NCI-H748 (cell line): Measurements from ENCODE around the gene B9D1.

ENCODE experiments used
- DNase-seq: peaks from one replicate; lab custom pipeline; 2025; ENCODE audit not compliant: unreplicated experiment; lab: John Stamatoyannopoulos, UW

B9D1 gene

DNA sequence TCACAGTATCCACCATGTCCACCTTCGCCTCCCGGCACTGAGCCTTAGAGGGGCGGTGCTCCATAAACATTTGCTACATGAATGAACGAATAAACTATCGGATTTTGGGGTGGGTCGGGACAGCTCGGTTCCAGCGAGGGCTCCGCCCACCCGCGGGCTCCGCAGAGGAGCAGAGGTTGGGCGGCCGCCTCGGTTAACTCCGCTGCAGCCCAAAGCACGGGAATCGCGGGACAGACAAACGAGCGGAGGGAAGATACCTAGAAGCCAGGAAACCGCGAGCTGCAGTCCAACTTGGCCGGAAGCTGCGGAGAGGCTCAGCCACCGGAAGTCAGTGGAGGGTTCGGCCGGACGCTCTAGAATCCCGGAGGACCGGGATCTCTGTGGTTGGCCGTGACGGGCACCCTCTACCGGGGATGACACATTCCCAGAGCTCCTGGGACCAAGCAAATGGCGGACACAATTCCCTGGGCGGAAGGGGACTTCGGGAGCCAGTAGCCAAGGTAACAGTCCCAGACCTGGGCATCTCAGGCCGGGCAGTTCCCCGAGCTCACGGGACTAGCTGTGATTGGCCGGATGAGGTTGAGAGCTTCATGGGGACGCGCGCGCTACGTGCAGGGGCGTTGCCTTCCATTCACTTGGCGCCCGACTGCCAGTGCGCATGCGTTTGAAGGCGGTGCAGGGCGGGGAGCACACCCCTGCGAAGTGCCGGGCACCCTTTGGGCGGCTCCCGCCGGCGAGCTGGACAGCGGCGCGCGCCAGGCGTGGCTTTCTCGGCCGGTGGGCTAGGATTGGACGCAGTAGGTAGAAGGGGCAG, 15.3 kb upstream of the B9D1 start:
- DNase-seq, result peak; percentile 100

DNA sequence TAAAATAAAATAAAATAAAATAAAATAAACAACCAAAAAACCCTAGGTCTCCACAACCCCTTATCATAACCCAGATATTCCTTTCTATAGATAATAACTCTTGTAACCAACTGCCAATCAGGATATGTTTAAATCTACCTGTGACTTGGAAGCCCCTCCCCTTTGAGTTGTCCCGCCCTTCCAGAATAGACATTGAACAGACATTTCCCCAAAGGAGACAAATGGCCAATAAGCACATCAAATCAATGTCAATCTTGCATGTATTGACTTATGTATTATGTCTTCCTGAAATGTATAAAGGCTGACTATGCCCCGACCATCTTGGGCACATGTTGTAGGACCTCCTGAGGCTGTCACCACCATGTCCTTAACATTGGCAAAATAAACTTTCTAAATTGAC, 14.3 kb upstream of the B9D1 start:
- DNase-seq, result peak; percentile 82

DNA sequence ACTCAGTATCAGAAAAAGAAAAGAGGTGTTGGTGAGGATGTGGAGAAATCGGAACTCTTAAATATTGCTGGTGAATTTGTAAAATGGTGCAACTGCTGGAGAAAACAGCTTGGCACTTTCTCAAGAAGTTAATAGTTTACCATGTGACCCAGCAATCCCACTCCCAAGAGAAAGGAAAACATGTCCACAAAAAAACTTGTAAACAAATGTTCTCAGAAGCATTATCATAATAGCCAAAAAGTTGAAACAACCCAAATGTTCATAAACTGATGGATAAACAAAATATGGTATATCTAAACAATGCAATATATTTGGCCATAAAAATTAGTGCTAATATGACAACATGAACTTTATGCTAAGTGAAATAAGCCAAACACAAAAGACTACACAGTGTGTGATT, 13.2 kb upstream of the B9D1 start:
- DNase-seq, result no peak

DNA sequence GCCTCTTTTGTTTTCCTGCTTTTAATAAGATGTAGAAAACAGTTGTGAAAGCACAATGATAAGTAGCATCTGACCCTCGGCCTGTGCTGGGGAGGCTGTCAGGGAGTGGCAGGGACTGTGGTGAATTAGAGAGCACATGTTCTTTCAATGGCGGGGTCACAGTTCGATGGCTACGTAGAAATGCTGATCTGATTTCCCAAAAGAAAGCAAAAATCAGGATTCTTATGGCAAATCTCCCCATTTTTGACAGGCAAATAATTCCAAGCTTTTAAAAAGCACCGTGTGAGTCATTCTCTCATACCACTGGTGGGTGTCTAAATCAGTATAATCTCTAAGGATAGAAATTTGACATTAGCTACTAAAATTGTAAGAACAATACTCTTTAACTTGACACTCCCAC, 11.6 kb upstream of the B9D1 start:
- no peak for DNase-seq

DNA sequence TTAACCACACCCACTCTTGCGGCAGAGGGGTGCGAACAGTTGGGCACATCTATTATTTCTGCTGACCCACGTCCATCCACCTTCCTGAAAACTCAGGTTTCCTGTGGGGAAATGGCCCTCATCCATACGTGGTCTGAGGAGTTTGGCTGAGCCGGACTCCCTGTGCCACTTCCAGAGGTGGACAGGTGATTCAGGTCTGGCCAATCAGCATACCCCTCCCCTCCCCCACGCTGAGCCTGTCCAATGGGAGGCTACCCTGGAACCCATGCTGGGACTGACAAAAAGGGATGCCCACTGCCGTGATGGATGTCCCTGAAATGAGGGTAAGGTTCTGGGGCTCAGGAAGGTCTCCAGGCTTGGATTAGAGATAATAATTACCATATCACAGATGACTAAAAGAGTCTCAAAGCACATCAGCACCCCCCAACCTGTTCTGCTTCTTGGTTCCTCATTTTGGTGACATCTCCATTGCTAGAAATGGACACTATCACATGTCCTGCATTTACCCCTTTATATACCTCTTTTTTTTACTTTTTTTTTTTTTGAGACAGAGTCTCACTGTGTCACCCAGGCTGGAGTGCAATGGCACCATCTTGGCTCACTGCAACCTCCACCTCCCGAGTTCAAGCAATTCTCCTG, 10.5 kb upstream of the B9D1 start:
- no peak for DNase-seq

DNA sequence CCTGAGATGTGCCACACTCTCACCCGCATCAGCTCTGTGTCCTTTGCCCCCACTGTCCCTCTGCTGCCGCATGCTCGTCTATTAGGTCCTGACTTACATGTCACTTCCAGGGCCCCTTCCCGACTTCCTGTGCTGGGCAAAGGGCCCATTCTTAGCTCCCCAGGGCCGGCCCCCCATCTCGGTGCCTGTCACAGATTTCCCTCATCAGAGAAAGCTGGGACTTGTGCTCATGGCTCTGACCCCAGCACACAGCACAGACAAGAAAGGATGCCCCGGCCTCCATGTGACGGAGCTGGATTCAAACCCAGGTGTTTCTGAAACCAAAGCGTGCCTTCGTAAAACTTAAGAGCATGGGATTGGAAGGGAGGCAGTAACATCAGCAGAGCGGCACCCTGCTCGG, 9.9 kb upstream of the B9D1 start:
- DNase-seq, result no peak

DNA sequence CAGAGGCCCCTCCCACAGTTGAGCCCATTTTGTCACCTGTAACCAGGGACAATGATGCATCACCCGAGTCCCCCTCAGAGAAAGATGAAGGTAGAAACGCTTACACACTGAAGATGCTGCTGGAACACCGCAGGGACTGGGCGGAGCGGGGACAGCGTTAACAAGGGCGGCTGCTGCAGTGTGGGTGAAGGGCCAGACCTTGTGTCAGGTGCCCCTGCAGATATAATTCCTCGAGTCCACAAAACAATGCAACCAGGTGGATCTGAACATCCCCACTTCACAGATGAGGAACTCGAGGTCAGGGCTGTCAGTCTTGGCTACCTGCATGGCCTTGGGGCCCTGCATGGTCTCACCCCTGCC, 9.5 kb upstream of the B9D1 start:
- DNase-seq, result no peak

DNA sequence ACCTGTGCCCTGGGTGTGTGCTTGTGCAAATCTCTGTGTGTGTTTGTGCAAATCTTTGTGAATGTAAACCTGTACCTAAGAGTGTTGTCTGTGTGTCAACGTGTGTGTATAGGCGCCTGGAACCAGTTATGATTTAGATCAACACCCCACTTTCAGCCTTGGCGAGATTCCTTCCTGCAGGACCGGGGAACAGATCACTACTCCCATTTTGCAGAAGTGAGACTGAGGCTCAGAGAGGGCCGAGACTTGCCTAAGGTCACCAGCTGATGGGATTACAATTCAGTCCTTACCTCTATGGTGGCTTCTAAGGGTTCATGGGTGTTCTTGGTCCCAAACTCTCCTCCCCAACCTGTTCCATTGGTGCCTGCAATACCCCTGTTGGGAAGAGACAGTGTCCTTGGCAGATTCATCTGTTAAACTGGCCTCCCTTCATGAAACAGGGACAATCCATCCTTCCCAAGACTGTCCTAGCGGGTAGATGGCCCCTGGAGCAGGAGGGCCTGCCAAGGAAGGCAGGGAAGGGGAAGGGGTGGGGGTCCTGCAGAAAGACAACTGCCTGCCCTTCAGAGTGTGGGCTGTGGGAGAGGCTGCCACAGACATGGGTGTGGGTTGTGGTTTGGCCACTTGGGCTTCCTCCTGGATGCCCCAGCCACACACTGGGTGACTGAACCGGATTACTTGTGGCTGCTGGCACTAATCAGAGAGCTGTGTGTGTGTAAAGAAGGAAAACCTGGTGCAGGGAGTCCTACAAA, 8.9 kb upstream of the B9D1 start:
- no peak for DNase-seq

DNA sequence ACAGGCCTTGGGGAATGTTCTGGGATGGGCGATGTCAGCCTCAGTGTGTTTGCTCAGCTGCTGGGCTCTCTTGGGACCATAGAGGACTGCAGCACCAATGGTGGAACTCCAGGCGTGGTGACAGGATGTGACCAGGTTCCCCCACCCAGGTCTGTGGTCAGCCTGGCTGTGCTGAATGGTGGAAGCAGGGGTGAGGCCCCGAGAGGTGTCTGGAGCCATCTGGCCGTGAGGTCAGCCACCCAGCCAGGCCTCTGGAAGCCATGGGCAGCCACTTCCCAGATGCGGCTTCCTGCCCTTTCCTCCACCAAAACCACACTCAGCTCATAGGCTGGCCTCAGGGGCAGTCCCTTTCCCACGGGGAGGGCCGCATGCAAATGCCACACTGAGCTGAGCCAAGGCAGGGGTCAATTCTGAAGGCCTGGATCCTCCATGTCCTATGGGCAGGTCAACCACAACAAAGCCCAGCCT, 8.0 kb upstream of the B9D1 start:
- peak; percentile 29 for DNase-seq

DNA sequence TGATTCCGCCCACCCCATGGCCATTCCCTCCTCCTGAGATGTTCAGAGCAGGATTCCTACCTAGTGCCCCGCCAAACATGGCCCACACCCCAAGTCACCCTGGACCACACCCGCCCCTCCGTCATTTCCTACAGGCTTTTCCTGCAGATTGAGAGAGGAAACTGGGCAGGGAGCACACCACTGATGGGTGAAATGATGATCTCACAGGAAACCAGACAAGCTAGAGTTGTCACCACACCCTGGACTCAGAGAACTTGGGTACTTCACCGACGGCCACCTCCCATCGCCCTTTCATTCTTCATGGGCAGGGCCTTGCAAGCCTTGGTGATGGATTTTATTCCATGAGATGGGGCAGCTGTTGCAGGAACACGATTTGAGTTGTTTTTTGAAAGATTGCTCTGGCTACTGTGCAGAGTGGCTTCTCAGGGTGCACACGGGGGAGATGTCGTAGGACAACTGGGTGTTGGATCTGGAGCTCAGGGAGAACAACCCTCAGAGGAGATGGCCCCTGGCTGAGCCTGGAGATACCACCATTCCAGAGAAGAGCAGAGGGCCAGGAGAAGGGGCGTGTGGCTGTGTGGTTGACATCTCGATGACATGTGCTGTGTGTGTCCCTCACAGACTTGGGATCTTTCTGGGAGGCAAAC, 7.4 kb upstream of the B9D1 start:
- DNase-seq, result no peak

DNA sequence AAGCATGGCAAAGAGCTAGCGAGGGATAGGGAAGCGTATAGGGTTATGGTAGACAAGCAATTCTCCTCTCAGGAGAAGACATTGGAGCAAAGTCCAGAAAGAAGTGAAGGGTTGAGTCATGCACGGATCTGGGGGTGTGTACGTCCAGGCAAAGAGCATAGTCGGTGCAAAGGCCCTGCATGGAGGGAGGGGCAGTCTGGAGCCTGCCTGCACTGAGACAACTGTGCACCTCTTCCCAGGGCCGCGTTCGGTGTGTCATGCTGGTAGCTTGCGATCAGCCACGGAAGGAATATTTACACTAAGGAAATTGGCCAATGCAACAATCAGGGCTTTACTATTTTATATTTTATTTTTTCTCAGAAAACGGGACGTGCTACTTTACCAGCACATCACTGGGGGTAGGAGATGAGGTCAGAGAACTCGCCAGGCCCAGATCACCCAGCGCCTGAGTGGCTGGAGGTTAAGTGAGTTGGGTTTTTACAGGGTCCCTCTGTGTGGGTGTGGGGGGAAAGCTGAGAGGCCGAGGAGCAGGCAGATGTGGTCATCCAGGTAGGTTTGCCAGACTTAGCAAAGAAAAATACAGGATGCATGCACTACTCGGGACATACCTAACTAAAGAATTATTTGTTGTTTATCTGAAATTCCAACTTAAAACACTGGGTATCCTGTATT, 6.7 kb upstream of the B9D1 start:
- no peak for DNase-seq

DNA sequence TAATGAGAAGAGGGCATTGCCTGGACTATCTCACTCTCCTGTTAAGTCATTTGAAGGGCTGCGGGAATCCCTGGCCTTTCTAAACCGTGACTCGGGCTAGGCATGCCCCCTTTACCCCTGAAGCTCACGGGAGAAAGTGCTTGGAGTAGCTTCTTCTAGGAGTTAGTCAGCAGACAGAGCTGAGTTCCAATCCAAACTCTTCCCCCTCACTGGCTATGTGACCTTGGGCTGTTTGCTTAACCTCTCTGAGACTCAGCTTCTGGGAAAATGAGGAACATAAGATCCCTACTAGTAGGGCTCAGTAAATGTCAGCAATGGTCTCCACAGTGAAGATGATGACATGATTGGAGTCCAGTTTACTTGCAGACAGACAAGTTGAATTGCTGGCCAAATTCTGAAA, 5.7 kb upstream of the B9D1 start:
- no peak for DNase-seq

DNA sequence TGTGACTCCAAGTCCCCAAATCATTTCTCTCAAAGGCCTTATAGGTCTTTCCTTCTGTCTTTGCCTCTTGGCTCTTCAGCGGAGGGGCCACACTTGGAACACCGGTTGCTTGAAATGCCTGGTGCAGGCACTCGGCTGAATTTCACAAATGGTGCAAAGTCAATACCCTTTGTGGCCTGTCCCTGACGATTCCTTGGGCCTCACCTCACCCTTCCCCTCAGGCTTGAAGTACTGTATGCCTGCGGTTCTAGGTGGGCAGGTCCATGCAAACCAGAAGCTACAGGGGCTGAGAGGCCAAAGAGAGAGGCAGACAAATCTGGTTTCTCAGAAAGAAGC, 4.1 kb upstream of the B9D1 start:
- no peak for DNase-seq

DNA sequence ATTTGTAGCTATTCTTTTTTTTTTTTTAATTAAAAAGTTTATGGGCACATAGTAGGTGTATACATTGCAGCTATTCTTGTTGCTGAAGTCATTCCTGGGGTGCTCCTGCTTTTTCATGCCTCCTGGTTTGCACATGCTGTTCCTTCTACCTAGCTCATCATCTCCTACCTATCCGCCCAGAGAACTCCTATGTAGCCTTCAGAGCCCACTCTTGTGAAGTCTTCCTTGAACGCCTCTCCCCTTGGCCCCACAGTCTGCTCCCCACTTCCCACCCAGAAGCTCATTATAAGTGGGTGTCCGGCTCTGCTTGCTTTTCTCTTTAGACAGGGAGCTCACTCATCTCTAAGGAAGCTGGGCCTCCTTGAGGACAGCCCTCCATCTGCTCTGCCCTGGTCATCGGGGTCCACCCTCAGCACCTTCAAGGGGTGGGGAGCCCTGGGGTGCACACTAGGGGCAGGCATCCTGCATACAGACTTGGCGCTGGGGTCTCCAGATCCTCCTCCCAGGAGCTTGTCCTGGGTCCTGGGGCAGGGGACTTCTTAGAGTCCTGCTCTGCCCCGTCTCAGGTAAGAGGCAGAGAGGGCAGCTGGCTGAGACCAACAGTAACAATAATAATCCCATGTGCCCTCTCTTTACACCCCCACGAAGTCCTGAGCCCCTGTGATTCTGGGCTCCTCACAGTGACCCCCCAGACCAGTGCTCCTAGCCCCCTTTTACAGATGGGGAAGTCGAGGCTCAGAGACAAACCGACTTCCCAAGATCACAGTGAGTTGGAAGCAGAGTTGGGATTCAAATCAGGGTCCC, 3.5 kb upstream of the B9D1 start:
- DNase-seq, result no peak

DNA sequence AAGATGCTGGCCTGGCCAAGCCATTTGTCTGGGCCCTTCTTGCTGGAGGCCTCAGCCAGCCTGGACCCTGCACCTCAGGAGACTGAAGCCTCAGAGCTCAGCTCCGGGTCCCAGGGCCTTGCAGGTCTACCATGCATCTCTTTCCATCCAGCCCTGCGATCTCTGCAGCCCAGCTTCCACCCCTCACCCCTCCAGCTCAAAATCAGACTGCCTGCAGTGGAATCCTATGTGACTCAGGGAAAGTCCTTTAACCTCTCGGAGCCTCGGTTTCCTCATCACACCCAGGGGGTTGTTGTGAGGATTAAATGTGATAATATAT, 2.9 kb upstream of the B9D1 start:
- no peak for DNase-seq

DNA sequence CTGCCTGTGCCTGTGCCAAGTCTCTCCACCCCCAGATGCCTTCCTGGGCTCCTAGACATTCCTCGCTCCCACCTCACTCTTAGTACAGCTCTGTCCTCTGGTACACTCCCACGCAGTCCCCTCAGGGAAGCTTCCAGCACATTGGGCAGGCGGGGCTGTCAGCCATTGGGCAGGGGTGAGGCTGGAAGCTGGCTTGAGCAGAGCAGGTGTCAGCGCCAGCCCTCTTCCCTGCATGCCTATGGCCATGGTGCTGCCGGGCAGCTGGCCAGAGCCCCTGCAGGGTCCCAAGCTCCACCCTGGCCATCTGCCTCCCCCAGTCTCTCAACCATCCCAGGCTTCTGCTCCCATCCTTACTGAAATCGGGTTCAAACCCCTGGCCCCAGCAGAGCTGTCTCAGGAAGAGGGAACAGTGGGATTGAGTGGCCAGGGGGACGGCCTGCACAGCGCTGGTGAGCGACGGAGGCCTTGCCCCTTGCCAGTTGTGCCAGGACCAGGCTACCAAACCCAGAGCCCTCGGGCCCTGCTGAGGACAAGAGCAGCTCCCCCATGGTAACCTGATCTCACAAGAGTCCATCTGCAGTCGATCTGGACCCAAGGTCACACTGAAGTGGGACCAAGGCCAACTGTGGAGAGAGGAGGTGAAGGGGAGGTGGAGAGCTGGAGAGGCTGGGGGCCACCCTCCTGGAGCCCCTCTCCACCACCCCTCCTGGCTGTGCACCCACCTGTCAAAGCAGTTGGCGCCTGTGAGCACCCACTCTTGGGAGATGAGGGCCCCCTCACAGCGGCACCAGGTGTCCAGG, 2.4 kb upstream of the B9D1 start:
- peak; percentile 58 for DNase-seq

DNA sequence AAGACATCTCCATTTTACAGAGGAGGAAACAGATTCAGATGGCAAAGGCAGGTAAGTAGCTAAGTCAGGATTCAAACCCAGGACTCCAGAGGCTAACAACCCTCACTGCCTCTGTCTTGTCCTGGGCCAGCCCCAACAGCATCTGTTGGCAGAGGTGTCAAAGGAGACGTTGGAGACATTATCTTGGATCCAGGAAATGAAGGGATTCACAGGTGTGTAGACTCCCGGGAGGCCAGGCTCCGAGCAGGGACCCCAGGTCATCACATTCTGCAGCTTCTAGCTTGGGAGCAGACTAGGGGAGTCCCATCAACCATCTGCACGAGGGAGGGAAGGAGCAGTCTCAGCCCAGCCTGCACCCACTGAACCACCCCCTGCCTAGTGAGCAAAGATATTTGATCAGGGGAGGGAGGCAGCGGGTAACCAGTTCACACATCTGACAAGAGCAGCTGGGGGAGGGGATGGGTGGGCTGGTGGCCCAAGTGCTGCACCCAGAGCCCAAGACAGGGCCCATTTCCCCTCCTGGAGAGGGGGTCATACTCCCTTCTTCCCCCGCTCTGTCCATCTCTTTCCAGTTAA, 1.0 kb upstream of the B9D1 start:
- DNase-seq, result no peak

DNA sequence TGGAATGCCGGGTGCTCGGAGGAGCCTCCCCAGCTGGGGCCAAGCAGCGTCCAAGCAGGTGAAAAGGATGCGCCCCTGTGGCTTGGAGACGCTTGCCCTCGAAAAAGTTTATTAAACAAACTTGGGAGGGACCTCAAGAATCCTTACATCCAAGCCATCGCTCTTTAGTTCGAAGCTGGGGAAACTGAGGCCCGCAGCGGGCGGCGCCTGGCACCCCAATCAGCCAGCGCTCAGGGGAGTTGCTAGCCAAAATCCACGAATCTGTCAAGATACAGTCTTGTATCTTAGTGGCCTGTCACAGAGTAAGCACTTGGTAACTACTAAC, 553 bp upstream of the B9D1 start:
- DNase-seq, result no peak

DNA sequence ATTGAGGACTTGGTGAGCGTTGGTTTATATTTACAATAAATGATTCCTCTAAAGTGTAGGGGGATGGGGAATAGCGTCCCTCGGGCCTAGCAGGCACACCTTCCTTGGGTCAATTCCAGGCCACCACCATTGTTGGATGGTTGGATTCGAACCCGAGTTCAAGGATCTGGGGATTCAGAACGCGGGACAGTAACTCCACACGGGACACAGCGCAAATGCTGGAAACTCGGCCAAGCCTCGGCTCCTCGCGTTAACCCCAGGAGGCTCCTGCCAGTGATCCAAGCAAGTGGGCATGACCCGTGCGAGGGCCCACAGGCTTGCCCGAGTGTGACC, 613 bp downstream of the B9D1 start:
- no peak for DNase-seq

DNA sequence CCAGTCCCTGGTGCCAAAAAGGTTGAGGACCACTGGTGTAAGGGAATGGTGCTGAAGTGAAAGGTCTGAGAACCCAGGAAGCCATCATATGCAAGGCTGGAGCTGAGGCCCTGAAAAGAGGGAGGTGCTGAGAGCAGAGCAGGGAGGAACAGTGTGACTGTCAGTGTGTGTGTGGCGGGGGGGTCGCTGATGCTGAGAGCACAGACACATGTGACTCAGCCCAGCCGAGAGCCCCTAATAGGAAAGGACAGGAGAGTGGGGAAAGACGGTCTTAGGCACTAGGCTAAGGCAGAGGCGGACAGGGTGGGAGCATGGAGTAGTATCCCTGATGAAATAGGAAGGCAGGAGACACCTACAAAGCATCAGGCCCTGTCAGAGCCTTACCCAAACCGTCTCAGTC, 1.2 kb downstream of the B9D1 start:
- no peak for DNase-seq
